Colonic mucosa (tissue), 4 donors: ENCODE measurements around the gene ARHGAP15. TPM values are rescaled to one million over a fixed set of nuclear protein-coding genes. Genes with fewer than 3 reads are reported as not detected.

ENCODE experiments used
- DNase-seq: peaks from one replicate; pipeline ENCODE4 v3.0.0-alpha.2; 2020
- H3K27ac ChIP-seq: fragments of 200-600 bp; one replicate; pipeline ENCODE4 v1.8.0; 2021
- H3K27me3 ChIP-seq: fragments of 200-600 bp; one replicate; pipeline ENCODE4 v1.8.0; 2021
- H3K36me3 ChIP-seq: fragments of 200-600 bp; one replicate; pipeline ENCODE4 v1.8.0; 2021
- H3K4me1 ChIP-seq: fragments of 200-600 bp; one replicate; pipeline ENCODE4 v1.8.0; 2021; ENCODE audit warnings: mild to moderate bottlenecking
- H3K4me3 ChIP-seq: fragments of 200-600 bp; one replicate; pipeline ENCODE4 v1.8.0; 2021
- H3K9ac ChIP-seq, 2 donors: one replicate each; pipeline ENCODE4 v1.7.0; 2013; ENCODE audit warnings: control low read depth in 2 of 2, low read depth in 2 of 2, low read length in 2 of 2
- H3K9me3 ChIP-seq: fragments of 200-600 bp; one replicate; pipeline ENCODE4 v1.8.0; 2021
- intact Hi-C: fragments of 100-400 bp; cut with DNase I; formaldehyde crosslinking; loops from one replicate; pipeline ENCODE4 v1.14.1; 2022
- total RNA-seq, 2 donors: library from RNA; stranded (reverse); fragmentation: NEBNext Ultra II Directional in 1 of 2; extraction: Animal tissue kit (Norgen Biotek cat#: 25700) in 1 of 2; gene quantifications; one replicate each; pipeline ENCODE4 v1.2.1, GENCODE V29; 2021
- TF ChIP-seq, protein P1 (sequence below): fragments of 200-600 bp; IDR thresholded peaks from one replicate; pipeline ENCODE4 v1.8.0; 2022; ENCODE audit warnings: antibody characterized with exemption, mild to moderate bottlenecking
- donor health status: healthy.
- donor health status: DM: no; HTN: no; CAD: no.
- donor health status: DM: no; HTN: no; CAD: no.

ARHGAP15 gene
- total RNA-seq, 2 donors from 2014 or later = 1.6 to 3.7 TPM

DNA sequence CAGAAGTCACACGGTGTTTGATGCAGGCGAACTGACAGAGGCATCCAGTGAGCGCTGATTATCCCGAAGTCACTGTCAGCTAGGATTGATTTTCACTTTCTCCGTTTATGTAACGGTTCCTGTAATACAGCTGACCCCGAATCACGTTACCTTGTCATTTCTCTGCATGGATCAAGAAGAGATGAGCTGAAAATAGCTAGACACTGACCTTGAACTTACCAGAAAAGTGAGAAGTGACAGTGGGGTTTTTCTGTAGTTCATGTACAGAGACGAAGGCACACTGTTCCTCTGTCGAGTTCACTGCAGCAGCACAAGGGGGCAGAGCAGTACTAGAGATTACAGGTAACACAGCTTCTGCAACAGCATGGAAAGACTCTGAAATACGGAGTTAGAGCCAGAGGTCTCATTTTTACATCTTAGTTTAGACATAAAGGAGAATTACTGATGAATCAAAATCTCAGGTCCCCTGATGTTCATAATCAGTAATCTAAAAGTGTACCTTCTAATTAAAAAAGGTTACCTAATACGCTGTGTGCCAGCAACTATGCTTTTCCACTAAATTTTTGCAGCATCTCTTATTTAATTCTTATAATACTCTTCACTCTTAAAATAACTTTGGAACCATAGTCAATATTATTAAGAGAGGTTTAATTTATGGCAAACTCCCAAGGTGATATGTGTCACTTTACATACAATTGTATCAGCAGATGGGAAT, 33.1 kb downstream of the ARHGAP15 start:
- Histone ChIP-seq H3K36me3 (no peaks in the 10 kb centered on the region), H3K4me1 (no peaks in the 10 kb centered on the region), H3K9me3 (no peaks in the 10 kb centered on the region), H3K4me3 (no peak overlapping the region), H3K9ac (no peak overlapping the region), H3K27ac (no peak overlapping the region), H3K27me3 (no peaks in the 10 kb centered on the region)
- DNase-seq = peak; percentile 20
- intact Hi-C loops = no loop called here
- TF ChIP-seq, protein P1, sequence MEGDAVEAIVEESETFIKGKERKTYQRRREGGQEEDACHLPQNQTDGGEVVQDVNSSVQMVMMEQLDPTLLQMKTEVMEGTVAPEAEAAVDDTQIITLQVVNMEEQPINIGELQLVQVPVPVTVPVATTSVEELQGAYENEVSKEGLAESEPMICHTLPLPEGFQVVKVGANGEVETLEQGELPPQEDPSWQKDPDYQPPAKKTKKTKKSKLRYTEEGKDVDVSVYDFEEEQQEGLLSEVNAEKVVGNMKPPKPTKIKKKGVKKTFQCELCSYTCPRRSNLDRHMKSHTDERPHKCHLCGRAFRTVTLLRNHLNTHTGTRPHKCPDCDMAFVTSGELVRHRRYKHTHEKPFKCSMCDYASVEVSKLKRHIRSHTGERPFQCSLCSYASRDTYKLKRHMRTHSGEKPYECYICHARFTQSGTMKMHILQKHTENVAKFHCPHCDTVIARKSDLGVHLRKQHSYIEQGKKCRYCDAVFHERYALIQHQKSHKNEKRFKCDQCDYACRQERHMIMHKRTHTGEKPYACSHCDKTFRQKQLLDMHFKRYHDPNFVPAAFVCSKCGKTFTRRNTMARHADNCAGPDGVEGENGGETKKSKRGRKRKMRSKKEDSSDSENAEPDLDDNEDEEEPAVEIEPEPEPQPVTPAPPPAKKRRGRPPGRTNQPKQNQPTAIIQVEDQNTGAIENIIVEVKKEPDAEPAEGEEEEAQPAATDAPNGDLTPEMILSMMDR = peak; percentile 26

DNA sequence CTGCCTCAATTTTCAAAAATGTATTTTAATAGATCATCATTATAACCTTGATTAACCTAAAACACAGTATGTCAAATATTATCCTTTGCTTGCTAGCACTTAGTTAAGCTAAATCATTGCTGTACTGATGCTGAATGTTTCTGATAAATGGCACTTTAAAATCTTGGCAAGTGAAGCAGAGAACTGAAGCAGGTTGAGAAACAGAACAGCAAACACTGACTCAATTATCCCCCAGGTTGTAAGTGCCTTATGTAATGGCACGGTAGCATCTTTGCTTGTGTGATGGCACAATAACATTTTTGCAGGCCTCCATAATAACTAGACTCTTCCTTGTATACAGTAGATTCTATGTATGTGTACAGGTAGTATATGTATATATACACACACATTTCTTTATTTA, 33.8 kb downstream of the ARHGAP15 start:
- no peaks in the 10 kb centered on the region for H3K9me3 ChIP-seq
- no peak overlapping the region for H3K4me3 ChIP-seq
- TF ChIP-seq, protein P1 = no peak
- H3K4me1 ChIP-seq = no peaks in the 10 kb centered on the region
- no peak for DNase-seq
- no peaks in the 10 kb centered on the region for H3K36me3 ChIP-seq
- intact Hi-C loops = no loop called here
- H3K27me3 ChIP-seq = no peaks in the 10 kb centered on the region
- H3K9ac ChIP-seq = no peak overlapping the region
- H3K27ac ChIP-seq = no peak overlapping the region

DNA sequence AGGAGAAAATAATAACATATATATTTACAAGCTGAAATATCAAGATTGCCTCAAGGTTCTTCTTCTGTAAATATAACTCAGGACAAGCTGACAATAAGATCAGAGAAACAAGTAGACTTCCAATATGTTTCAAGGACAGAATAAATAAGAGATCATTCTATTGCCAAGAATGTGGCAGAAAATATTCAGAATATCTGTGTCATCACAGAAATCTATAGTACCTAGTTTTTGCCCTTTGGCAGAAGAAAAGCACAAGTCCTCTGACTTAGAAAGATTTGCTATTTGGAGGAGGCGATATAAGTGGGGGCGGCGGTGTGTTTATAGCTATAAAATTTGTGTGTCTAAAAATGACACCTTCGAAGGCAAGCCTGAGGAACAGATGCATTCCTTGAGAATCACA, 34.3 kb downstream of the ARHGAP15 start:
- no peaks in the 10 kb centered on the region for H3K9me3 ChIP-seq
- no peak for DNase-seq
- H3K36me3 ChIP-seq = no peaks in the 10 kb centered on the region
- no peak overlapping the region for H3K4me3 ChIP-seq
- H3K27me3 ChIP-seq = no peaks in the 10 kb centered on the region
- H3K4me1 ChIP-seq = no peaks in the 10 kb centered on the region
- H3K27ac ChIP-seq = no peak overlapping the region
- intact Hi-C loops = no loop called here
- H3K9ac ChIP-seq = no peak overlapping the region
- TF ChIP-seq, protein P1 = no peak

DNA sequence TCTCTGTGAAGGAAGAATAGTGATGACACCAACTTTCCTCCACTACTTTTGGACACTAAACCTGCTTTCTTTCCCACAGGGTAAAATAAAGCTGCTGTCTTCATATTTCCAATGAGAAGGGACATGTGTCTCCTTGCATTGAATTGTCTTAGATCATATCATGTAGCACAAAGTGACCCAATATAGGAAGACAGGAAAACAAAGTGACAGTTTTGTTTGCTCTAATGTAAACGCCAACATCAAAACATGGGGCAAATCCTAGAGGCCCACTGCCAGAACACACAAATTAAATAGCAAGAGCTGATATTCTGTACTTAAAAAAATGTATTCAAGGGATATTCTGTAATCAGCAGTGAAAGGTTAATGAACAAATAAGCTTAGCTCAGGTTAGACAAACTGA, 36.1 kb downstream of the ARHGAP15 start:
- Histone ChIP-seq H3K4me1 (no peaks in the 10 kb centered on the region), H3K9me3 (no peaks in the 10 kb centered on the region), H3K27me3 (no peaks in the 10 kb centered on the region), H3K9ac (no peak overlapping the region), H3K36me3 (no peaks in the 10 kb centered on the region), H3K4me3 (no peak overlapping the region), H3K27ac (no peak overlapping the region)
- DNase-seq = no peak
- TF ChIP-seq, protein P1 = no peak
- intact Hi-C loops = no loop called here

DNA sequence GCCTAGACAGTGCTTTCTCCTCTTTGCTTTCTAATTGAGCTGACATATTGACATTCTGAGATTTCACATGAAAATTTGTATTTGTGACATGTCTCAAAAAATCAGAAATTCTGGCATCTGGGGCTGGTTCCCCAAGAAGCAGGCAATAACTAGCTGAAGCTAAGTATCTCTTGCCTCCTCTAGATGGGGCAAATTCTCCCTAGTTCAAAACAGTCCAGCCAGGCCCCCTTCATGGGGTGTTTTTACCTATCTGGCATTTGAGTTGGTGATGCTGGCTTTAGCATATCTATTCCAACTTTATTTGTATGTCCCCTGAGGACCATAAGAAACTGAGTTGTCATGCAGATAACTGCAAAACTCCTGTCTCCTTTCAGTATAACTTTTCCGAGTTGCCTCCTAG, 39.9 kb downstream of the ARHGAP15 start:
- intact Hi-C loops = no loop called here
- Histone ChIP-seq H3K4me3 (no peak overlapping the region), H3K4me1 (no peaks in the 10 kb centered on the region), H3K9me3 (no peaks in the 10 kb centered on the region), H3K36me3 (no peaks in the 10 kb centered on the region), H3K27ac (no peak overlapping the region), H3K27me3 (no peaks in the 10 kb centered on the region), H3K9ac (no peak overlapping the region)
- TF ChIP-seq, protein P1 = no peak
- DNase-seq = no peak
